Retina (tissue), 1 donor: ENCODE data around the gene PCMTD2.
"Not testable (repeated sequence)": the region's sequence is repeated elsewhere in the genome, so short reads cannot be mapped to it uniquely, and the experiment has no call there.

Source experiments
- DNase-seq: peaks from one replicate; pipeline ENCODE4 v3.0.0-alpha.2; 2016

PCMTD2 gene

GRCh38 chr20:64313761-64314160 is 58.2 kb downstream of the PCMTD2 start:
- DNase-seq, result not testable (repeated sequence)

- DNase-seq, result not testable (repeated sequence)
Measured at GRCh38 chr20:64315381-64315780, 59.8 kb downstream of the PCMTD2 start.

DNA sequence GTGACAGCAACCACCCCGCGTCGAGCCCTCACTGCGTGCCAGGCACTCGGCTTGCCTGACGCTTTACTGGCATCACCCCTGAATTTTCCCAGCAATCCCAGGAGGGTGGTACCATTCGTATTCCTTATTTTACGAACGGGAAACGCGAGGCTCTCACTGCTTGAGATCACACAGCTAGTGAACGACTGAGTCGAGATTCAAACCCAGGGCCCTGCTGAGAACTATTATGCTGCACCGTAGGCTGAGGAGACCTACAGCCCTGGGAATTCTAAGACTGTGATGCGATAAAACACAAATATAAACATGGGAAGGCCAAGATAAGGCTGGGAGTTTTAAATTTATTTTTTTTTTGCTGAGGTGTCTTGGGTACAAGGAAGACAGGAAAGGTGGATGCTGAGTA is 60.3 kb downstream of the PCMTD2 start:
- DNase-seq, result peak; percentile 8

GRCh38 chr20:64316415-64317083 is 61.0 kb downstream of the PCMTD2 start:
- DNase-seq, result peak; percentile 32

GRCh38 chr20:64317331-64317730 is 61.8 kb downstream of the PCMTD2 start:
- DNase-seq, result not testable (repeated sequence)

DNA sequence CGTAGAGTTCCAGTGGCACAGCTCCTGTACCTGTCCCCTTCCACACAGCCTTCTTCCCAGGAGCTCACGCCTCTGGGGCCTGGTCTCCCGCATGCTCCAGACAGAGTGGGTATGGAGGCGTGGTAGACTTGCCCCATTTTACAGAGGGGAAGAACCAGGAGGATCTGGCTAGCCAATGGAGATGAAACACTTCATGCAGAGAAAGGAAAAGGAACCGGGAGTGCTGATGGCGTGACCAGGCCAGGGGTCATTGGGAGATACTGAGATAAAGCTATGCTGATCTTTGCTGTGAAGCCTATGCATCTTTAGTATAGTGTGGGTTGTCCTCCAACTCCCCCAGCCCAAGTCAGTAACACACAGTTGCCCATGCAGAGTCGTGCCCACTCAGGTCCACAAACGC is 62.5 kb downstream of the PCMTD2 start:
- not testable (repeated sequence) for DNase-seq

- DNase-seq, result not testable (repeated sequence)
Measured at GRCh38 chr20:64322031-64322789, 66.7 kb downstream of the PCMTD2 start.
